Stimulated activated naive CD8-positive, alpha-beta T cell treated with anti-CD3 and anti-CD28 coated beads, Interleukin-15, Interleukin-2, amounts not matched to agents 100 ng/mL and 50 ng/mL, for 24 hours (primary cell): Measurements from ENCODE around the gene SPTB.

Experiments used
- H3K27ac Mint-ChIP-seq: one replicate; pipeline ENCODE4 v1.8.0; 2021; ENCODE audit warnings: mild to moderate bottlenecking, mixed read lengths
- H3K27me3 Mint-ChIP-seq: one replicate; pipeline ENCODE4 v1.8.0; 2021; ENCODE audit warnings: mixed read lengths
- H3K36me3 Mint-ChIP-seq: one replicate; pipeline ENCODE4 v1.8.0; 2021; ENCODE audit warnings: low read depth, mixed read lengths
- H3K4me1 Mint-ChIP-seq: one replicate; pipeline ENCODE4 v1.8.0; 2021; ENCODE audit warnings: low read depth, mixed read lengths
- H3K4me3 Mint-ChIP-seq: one replicate; pipeline ENCODE4 v1.8.0; 2021; ENCODE audit warnings: mild to moderate bottlenecking, mixed read lengths
- H3K9me3 Mint-ChIP-seq: one replicate; pipeline ENCODE4 v1.8.0; 2021; ENCODE audit warnings: mixed read lengths

SPTB gene

DNA sequence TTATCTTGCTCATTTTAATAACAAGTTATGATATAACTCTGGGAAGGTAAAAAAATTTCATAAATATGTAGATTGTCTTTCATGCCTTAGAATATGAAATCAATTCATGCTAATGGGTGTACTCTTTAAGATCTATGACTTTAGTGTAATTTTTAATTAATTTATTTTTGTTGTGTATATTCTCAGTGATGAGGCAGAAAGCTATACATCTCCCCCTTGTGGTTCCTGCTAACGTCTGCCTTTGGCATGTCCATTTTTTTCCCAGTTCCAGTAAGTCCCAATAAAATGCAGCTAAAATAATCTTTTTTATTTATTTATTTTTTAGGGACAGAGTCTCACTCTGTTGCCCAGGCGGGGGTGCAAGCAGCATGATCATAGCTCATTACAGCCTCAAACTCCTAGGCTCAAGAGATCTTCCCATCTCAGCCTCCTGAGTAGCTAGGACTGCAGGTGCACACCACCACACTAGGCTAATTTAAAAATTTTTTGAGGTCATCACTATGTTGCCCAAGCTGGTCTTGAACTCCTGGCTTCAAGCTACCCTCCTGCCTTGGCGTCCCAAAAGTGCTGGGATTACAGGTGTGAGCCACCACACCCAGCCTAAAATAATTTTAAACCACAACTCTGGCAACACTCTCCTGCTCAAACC, 31.3 kb upstream of the SPTB start:
- no peak overlapping the region for H3K4me3 Mint-ChIP-seq
- H3K27ac Mint-ChIP-seq: no peak overlapping the region
- H3K4me1 Mint-ChIP-seq: peaks cover 25% of the 10 kb centered on the region
- peaks cover 9% of the 10 kb centered on the region for H3K36me3 Mint-ChIP-seq
- no peaks in the 10 kb centered on the region for H3K27me3 Mint-ChIP-seq
- no peaks in the 10 kb centered on the region for H3K9me3 Mint-ChIP-seq

DNA sequence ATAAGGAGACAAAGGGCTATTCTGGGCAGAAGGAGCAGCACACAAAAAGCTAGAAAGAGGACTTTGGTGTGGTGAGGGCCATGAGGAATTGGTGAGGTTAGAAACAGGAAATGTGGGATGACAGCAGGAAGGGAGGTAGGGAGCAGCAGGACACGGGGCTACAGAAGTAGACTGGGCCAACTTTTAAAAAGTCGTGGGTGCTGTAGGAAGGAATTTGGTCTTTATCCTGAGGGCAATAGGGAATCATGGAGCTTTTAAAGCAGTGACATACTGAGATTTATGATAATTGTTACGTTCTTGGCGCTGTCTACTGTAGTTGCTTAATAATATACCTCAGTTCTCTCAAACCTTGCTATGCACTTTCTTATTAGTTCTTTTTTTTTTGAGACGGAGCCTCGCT, 26.3 kb upstream of the SPTB start:
- Mint-ChIP-seq H3K27me3 (peaks cover 3% of the 10 kb centered on the region), H3K27ac (no peak overlapping the region), H3K4me1 (peaks cover 3% of the 10 kb centered on the region), H3K4me3 (no peak overlapping the region), H3K36me3 (no peaks in the 10 kb centered on the region), H3K9me3 (no peaks in the 10 kb centered on the region)

DNA sequence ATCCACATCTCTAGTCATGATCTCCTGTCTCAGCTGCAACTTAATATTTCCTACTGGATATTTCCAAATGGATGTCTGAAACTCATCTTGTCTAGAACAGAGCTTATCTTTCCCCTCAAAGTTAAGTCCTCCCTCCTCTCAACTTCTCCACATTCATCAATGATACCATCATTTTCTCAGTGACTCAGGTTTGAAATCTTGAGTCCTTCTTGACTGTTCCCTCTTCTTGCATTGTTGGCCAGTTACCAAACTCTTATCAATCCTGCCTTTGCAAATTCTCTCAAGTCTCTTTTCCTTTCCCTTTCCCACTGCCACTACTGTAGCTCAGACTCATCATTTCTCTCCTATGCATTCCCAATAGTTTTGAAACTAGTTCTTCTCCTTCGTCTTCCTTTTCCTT, 20.3 kb upstream of the SPTB start:
- H3K4me3 Mint-ChIP-seq: no peak overlapping the region
- peaks cover 13% of the 10 kb centered on the region for H3K27me3 Mint-ChIP-seq
- H3K36me3 Mint-ChIP-seq: no peaks in the 10 kb centered on the region
- no peak overlapping the region for H3K27ac Mint-ChIP-seq
- H3K4me1 Mint-ChIP-seq: no peaks in the 10 kb centered on the region
- H3K9me3 Mint-ChIP-seq: no peaks in the 10 kb centered on the region

DNA sequence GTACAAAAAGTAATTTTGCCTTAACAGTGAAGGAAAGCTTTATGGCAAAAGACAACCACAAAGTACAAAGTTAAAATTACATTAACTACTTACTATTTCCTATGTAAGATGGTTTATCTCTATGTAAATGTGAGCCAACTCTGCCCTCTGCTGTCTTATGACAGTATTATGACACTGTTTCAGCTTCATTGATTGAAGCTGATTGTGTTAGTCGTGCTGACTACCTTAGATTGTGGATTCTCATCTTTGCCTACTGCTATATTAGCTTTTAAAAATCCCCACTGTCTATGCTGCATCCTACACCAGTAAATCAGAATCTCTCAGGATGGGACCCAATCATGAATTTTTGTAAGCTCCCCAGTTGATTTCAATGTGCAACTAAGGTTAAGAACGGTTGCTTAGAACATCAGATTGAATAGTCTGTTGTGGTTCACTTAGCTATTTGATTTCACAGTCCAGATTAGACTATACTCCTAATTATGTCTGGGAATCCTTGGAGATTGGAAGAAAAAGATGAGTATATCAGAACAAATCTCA, 12.2 kb upstream of the SPTB start:
- H3K27ac Mint-ChIP-seq: no peak overlapping the region
- H3K27me3 Mint-ChIP-seq: peaks cover 6% of the 10 kb centered on the region
- no peak overlapping the region for H3K4me3 Mint-ChIP-seq
- no peaks in the 10 kb centered on the region for H3K36me3 Mint-ChIP-seq
- no peaks in the 10 kb centered on the region for H3K9me3 Mint-ChIP-seq
- H3K4me1 Mint-ChIP-seq: no peaks in the 10 kb centered on the region

DNA sequence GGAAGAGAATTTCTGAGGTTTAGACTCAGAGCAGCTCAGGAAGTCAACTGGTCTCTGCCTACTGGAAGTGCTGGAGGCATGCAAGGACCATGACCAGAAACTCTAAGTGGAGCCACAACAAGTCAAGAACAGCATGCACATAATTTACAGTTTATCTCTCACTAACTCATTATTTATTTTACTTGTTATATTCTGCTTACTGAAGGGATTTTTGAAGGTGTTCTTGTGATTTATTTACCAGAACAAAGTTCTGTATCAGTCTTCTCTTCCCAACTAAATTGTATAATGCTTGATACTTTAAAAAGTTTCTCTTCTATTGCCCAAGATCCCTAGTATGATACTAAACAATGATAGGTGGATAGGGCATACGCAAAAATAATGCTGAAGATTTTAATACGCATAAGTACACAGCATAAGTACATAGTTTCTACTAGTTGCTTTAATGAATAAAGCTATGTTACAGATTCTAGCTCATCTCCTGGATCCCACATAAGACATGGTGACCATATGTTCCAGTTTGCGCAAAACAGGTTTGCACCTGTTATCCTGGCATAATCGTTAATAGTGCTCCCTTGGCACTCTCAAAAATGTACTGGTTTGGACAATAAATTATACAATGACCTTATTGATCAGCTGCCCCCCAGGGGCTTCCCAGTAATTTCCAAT, 11.6 kb upstream of the SPTB start:
- peaks cover 4% of the 10 kb centered on the region for H3K27me3 Mint-ChIP-seq
- H3K4me3 Mint-ChIP-seq: no peak overlapping the region
- H3K4me1 Mint-ChIP-seq: no peaks in the 10 kb centered on the region
- H3K27ac Mint-ChIP-seq: no peak overlapping the region
- no peaks in the 10 kb centered on the region for H3K9me3 Mint-ChIP-seq
- no peaks in the 10 kb centered on the region for H3K36me3 Mint-ChIP-seq

DNA sequence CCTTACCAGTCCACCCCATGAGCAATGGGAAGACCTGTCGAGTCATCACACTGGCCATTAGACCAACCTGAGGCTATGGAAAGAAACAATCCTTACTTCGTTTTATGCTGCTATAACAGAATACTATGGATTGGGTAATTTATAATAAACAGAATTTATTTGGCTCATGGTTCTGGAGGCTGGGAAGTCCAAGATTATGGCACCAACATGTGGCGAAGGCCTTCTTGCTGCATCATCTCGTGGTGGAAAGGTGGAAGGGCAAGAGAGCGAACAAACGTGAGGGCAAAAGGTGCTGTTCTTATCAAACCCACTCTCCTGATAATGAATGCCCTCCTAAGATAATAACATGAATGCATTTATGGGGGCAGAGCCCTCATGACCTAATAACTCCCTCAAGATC, 9.6 kb upstream of the SPTB start:
- Mint-ChIP-seq H3K27me3 (peaks cover 12% of the 10 kb centered on the region), H3K36me3 (no peaks in the 10 kb centered on the region), H3K27ac (no peak overlapping the region)

DNA sequence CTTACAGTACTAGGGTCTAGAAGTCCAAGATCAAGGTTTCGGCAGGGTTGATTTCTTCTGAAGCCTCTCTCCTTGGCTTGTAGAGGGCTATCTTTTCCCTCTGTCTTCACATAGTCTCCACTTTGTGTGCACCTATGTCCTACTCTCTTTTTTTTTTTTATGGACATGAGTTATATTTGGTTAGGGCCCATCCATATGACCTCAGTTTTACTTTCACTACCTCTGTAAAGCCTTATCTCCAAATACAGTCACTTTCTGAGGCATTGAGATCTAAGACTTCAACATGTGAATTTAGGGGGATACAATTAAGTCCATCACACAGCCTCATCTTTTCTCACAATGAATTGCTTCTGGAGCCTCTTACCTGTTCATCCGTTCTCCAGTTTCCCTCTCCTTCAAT, 5.9 kb upstream of the SPTB start:
- Mint-ChIP-seq H3K4me3 (no peak overlapping the region), H3K27ac (no peak overlapping the region), H3K27me3 (peaks cover 39% of the 10 kb centered on the region), H3K4me1 (peaks cover 3% of the 10 kb centered on the region), H3K36me3 (no peaks in the 10 kb centered on the region), H3K9me3 (no peaks in the 10 kb centered on the region)

More for the DNA sequence above, 9.6 kb upstream of the SPTB start:
- no peak overlapping the region for H3K4me3 Mint-ChIP-seq
- no peaks in the 10 kb centered on the region for H3K4me1 Mint-ChIP-seq
- no peaks in the 10 kb centered on the region for H3K9me3 Mint-ChIP-seq

DNA sequence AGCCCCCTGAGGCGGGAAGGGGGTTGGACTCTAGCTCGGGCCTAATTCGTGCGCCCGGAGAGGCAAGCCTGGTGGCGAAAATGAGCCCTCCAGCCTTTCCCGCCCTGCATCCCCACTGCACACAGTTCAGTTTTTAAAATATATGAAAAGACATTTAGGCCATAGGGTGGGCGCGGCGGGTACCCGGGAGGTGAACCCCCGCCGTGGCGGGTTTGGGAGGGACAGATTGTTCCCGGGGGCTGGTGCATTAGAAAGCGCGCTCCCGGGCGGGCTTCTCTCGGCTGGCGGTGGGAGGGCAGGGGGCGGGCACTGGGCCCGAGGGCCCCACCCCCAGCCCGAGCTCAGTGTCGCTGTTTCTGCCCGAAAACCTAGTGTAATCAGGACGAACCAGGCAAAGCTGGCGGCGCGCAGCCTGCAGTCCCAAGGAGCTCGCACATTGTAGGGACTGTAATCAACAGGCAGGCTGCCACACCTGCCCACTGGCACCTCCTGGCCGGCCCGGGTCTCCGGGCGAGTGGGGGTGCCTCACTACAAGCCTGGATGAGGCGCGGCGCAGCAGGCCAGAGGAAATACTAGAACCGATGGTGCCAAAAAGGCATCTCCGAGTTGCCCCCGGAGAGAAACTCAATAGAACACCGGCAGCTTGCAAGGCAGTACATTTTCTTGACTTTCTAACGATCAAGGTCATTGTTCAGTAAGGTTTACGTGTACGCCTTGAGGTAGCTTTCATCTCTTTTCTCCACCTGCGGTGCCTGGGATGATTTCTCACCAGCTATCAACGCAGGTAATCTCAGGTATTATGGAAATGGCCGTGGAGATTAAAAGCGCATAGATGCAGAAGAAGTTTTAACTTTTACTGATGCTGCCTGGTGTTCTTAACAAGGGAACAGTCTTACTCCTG, 764 bp upstream of the SPTB start:
- H3K27me3 Mint-ChIP-seq: peaks cover 52% of the 10 kb centered on the region
- H3K9me3 Mint-ChIP-seq: no peaks in the 10 kb centered on the region
- no peak overlapping the region for H3K27ac Mint-ChIP-seq
- H3K4me3 Mint-ChIP-seq: peak overlapping the region; percentile 84
- no peaks in the 10 kb centered on the region for H3K36me3 Mint-ChIP-seq
- H3K4me1 Mint-ChIP-seq: peaks cover 5% of the 10 kb centered on the region

DNA sequence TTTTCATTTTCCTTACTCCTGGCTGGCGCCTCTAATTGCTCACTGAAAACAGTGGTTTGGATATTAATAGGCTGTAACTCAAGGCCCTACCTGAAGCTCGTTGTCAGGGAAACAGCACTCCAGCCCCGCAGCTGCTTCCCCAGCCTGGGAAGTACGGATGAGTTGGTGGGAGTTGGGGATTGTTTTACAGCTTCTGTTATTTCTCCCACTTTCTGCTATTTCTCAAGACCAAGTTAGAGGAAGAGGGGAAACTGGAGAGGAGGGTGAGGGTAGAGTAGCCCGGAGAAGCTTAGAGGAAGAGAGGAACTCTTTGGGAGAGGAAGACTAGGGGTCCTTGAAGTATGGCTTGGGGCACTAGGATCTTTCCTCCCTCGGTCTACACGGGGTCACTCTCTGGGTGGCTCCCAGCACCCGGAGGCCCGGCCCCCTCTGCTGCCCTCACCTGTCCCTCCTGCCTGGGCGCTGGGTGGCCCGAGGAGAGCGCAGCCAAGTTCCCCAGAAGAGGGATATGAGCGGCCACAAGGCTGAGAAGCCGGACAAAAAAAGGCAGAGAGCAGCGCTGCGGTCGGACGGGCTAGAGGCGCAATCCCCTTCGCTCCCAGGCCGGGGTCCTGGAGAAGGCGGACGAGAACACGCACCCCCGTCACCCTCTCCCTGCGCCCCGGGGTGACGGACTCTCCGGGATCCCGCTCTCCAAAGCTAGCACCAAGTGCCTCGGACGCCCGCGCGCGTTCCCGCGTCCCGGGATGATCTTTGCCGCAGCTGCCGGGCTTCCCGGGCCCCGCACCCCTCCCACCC, 671 bp downstream of the SPTB start:
- Mint-ChIP-seq H3K9me3 (no peaks in the 10 kb centered on the region), H3K36me3 (no peaks in the 10 kb centered on the region), H3K27me3 (peaks cover 52% of the 10 kb centered on the region), H3K4me3 (peak overlapping the region; percentile 27), H3K27ac (no peak overlapping the region), H3K4me1 (peaks cover 5% of the 10 kb centered on the region)

DNA sequence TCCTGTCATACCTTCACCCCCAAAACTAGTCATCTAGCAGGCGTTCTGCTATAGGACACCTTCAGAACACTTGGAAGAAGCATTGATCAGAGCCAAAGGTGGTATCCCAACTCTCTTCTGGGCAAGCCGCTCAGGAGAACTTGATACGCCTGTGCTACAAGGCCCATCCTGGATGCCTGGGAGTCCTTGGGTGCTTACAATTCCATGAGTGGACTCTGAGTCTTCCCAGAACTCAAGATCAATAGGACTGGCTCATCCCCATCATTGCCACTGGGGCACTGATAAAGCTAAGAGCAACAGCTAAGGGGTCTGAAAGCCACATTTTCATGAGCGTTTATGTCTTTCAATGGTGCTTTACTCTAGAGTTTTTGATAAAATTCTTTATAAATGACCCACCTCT, 1.9 kb downstream of the SPTB start:
- Mint-ChIP-seq H3K9me3 (peaks cover 2% of the 10 kb centered on the region), H3K27ac (no peak overlapping the region), H3K27me3 (peaks cover 43% of the 10 kb centered on the region), H3K36me3 (no peaks in the 10 kb centered on the region), H3K4me3 (no peak overlapping the region), H3K4me1 (peaks cover 5% of the 10 kb centered on the region)

DNA sequence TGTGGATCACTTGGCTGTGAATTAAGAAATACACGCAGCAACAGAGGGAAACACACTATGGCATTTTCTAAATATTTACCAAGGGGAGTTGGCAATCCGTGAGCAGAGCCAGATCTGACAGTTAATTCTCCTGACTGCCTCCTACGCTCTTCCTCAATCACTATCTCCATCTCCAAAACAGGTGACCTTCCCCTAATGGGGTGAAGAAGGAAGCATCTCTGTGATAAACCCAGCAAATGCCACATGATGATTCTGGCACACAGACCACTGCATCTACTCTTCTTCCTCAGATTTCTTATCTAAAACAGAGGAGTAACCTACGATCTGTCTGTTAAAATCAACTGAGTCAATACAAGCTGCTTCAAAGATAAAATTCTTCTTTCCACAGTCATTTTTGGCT, 4.4 kb downstream of the SPTB start:
- Mint-ChIP-seq H3K9me3 (peaks cover 4% of the 10 kb centered on the region), H3K27me3 (peaks cover 41% of the 10 kb centered on the region), H3K36me3 (no peaks in the 10 kb centered on the region), H3K4me1 (no peaks in the 10 kb centered on the region), H3K27ac (no peak overlapping the region), H3K4me3 (no peak overlapping the region)

DNA sequence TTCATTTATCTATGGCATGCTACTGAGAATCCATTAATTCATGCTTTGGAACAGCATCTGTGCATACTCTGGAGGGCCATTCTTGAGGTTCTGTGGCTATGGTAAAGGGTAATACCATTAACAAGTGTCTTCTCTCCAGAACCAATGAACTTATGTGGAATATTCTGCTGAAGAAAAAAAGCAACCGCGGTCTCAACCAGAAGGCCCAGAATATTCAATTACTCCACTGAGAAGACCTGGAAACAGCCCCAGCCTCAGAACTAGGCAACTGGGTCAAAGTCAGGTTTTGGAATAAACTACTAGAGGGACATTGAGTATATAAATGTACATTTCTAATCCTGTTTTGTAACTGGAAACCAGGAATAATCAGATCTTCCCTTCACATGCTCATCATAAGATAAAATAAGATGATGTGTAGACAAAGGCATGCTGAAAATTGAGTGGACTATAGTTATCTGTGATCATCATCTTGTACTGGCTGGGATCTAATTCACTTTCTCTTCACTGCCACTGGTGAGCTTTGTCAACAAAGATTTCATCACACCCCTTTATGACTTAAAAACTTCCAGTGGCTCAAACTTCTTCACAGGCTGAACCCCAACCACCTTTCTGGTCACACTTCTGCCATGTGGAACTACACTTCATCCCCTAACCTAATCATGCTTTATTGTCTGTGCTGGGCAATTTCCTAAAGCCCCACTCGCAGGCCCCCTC, 6.0 kb downstream of the SPTB start:
- Mint-ChIP-seq H3K4me3 (no peak overlapping the region), H3K9me3 (peaks cover 4% of the 10 kb centered on the region), H3K27ac (no peak overlapping the region), H3K27me3 (peaks cover 41% of the 10 kb centered on the region), H3K4me1 (no peaks in the 10 kb centered on the region), H3K36me3 (no peaks in the 10 kb centered on the region)

DNA sequence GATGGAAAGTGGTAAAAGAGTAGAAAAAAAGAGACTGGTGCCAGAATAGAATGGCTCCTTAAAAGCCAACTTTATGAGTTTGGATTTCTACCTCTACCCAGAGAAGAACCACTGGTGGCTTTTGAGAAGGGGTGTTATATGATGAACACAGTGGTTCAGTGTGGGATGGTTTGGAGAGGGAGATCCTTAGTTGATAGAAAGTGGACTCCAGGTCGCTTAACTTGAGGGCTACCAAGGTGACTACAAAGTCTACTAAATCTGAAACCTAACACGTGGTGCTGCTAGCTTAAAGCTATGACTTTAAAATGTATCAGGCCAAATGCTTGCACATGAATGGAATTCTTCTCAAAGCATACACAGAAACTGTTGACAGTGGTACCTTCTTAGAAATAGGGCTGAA, 8.4 kb downstream of the SPTB start:
- Mint-ChIP-seq H3K27me3 (peaks cover 34% of the 10 kb centered on the region), H3K4me1 (no peaks in the 10 kb centered on the region), H3K36me3 (no peaks in the 10 kb centered on the region), H3K4me3 (no peak overlapping the region), H3K27ac (no peak overlapping the region), H3K9me3 (peaks cover 4% of the 10 kb centered on the region)

DNA sequence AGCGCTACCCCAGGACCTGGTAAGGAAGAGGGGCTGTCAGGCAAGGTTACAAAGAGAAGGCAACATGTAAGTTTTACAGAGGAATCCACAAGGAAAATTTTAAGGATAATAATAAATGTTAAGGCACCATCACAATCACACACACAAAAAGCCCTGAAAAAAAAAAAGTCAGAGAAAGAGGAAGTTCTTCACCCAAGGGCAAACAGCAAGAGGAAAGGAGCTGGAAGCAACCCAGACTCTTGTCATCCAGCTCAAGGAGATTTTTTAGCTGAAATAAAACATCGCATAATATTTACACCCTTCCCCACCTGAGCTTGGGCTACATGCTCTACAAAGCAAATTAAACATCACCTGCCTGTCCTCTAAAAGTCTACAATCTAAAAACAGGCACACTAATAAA, 9.5 kb downstream of the SPTB start:
- Mint-ChIP-seq H3K27ac (no peak overlapping the region), H3K27me3 (peaks cover 33% of the 10 kb centered on the region), H3K4me1 (no peaks in the 10 kb centered on the region), H3K36me3 (no peaks in the 10 kb centered on the region), H3K4me3 (no peak overlapping the region), H3K9me3 (peaks cover 4% of the 10 kb centered on the region)
